DMS79 treated with DMSO at 0.1 percent for 48 hours (cell line): ENCODE results near the gene SELPLG.

ENCODE experiments used
- DNase-seq: peaks from one replicate; lab custom pipeline; 2025; lab: John Stamatoyannopoulos, UW

Gene SELPLG

DNA sequence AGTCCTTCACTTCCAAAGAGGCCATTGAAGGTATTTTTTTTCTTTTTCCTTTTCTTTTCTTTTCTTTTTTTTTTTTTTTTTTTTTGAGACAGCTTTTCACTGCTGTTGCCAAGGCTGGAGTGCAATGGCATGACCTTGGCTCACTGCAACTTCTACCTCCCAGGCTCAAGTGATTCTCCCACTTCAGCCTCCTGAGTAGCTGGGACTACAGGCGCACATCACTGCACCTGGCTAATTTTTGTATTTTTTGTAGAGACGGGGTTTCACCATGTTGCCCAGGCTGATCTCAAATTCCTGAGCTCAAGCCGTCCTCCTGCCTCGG, 14.8 kb downstream of the SELPLG start:
- peak; percentile 38 for DNase-seq

DNA sequence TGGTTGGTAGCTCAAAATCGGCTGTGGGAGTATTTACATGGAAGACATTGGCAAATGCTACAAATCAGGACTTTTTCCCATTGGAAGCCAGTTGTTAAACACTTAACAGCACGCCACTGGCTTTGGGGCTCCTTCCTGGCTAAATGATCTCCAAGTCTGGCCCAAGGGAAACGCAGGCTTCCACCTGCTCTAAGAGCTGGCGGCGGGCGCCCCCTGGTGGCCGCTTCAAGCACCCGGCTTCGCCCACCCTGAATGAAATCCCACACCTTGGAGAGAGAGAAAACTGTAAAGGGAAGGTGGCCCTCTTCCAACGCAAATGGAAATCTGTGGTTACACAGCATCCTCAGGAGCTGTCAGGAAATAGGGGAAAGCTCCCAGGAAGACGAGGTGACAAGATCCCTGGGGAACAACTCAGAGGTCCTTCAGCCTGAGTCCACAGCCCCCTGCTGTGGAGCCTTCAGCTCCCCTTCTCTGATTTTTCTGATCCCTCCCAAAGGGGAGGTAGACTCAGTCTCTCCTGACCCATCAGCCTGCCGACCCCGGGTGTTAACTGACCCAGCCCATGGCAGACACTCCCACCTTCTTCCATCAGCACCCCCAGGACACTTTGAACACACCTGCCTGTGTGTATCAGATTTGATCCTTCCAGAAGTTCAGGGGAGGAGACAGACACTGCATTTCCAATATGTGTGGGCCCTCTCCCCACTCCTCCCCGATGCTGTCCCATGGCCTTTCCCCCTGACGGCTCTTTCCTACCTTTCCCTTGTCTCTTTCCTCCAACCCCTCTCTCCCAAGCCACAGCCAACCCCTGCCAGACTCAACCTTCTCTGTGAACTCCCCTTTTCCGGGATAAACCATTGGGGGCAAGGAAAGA, 15.4 kb downstream of the SELPLG start:
- DNase-seq: peak; percentile 73

DNA sequence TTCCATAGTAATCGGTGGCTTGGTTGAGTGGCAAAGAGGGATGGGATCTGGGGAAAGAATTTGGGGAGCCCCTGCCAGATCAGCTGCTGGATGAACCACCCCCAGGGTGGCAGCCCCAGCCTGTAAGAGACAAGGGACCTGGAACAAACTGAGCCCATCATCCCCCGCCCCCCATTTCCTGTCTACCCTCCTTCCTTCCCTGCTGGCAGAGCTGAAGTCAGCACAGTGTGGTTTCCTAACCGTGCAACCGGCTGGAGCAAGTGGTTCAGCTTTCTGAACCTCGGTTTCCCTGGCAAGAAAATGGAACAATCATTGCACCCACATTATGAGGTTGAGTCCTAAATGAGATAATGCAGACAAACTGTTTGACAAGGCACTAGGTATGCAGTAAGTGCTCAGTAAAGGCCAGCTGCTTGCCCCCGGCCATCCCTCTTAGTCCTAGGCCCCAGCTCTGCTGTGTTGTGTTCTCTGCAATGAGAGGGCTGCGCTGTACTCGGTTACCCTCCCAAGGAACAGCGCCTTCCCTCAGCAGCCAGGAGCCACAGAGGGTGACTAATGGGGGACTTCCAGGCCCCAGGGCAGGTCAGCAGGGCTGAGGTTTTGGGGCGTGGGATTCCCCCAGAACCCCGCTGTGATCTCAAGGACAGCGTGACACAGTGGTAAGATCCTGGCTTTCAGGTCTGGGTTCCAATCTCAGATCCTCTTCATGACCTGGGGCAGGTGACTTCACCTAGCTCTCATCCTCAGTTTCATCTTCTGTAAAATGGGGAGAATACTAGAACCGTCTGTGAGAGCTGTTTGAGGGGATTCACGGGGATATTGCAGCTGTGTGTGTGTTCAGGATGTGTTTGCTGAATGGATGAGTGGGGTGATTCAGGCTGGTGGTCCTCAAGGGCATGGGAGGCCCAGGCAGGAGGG, 16.5 kb downstream of the SELPLG start:
- DNase-seq: no peak

DNA sequence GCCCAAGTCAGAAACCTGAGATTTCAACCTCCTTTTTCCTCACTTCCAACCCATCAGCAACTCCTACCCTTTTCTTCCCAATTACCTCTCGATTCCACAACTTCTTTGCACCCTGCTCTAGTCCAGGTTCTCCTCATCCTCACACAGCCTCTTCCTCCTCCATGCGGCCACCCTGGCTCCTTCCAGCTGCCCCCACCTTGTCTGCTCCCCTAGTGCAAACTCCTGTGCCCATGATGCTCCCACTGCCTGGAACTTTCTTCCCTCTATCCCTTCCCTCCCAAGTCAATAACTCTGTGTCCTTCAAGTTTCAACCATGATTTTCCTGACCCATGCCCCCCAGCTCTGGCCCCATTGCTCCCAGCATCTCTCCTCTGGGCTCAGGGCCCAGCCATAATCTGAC, 17.3 kb downstream of the SELPLG start:
- no peak for DNase-seq

DNA sequence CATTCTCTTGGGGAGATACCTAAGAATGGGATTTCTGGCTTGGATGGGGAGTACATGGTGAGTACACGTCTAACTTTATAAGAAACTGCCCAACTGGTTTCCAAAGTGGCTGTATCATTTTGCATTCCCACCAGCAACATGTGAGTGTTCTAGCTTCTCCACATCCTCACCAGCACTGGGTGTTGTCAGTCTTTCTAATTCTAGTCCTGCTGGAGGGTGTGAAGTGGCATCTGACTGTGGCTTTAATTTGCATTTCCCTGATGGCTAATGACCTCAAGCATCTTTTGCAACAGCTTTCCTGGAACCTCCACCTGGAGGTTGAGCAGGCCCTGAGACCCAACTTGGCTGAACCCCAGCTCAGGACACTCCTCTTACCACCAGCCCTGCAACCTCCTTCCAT, 17.8 kb downstream of the SELPLG start:
- DNase-seq: no peak

DNA sequence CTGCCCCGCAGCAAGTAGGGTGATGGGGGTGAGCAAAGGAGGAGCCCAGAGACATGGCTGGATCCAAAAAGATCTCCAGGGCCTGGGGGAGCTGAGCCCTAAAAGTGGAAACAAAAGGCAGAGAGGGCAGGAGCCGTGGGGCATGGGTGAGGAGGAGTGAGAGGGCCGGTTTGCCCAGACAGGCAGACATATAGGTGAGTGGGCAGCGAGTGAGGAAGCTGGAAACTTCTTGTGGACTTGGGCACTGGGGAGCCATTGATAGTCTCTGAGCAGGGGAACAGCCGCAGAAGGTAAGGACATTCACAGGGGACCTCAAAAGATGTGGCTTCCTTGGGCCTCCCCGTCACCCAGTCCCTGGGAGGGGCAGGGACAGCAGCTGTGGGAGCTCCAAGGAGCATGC, 19.1 kb downstream of the SELPLG start:
- no peak for DNase-seq

DNA sequence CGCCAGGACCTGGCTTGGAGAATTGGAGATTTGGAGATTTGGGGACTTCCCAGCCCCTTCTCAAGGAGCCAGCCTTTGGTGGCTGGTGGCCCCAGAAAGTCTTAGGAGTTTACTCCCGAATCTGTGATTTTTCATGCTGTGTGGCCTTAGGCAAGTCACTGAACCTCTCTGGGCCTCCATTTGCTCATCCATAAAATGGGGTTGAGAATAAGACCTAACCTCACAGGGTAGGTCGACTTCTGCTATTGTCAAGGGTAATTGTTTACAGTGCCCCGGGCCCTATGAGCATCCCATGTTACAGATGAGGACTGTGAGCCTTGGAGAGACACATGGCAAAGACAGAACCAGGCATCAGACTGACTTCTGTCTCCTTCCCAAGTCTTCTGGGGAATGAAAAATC, 19.7 kb downstream of the SELPLG start:
- no peak for DNase-seq

DNA sequence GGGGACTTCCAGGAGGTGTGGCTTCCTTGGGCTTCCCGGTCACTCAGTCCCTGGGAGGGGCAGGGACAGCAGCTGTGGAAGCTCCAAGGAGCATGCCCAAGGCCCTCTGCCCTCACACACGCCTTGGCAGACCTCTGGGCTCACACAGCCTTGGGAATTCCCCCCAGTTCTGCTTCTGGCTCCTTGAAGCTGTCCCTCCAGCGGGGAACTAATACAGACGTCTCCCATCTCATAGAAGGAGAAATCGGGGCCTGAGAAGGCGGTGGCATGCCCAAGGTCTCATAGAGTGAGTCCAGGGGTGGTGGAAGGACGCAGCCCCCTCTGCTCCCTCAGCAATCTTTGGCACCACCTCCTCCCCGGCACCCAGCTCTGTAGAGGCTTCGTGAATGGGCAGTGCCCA, 20.1 kb downstream of the SELPLG start:
- no peak for DNase-seq

DNA sequence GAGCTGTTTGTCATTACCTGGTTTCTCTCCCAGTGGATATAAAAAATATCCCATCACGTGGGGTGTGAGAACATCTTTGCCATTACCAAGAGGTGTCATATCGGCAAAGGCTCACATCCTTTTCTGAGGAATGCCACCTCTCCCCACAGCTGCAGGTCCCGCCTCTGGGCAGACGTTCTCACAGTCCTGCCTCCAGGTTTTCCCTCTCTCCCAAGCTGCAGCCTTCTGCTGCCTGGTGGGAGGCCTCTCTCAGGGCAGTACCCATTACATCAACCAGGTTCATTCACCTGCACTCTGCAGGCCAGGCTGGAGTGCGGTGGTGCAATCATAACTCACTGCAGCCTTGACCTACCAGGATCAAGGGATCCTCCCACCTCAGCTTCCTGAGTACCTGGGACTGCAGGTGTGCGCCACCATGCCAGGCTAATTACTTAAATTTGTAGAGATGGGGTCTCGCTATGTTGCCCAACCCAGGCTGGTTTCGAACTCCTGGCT, 20.9 kb downstream of the SELPLG start:
- DNase-seq: no peak

DNA sequence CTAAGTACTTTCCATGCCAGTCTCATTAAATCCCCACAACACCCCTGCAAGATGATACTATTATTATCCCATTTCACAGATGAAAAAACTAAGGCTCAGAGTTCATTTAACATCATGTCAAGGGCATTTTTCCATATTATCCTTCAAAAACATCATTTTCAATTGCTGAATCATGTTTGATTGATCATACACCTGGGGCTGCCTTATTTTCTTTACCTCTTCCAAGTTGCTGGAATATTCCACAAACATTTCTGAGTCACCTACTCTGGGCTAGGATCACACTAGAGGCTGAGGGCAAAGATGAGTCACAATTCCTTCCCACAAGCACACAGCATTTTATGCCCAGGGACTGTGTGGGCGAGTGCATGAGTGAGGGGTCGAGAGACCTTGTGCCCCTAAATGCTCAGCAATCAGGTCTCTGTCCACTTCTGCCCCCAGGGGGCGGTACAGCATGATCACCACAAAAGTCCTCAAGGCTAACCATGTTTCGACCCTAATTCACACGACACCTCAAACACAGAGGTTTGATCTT, 21.7 kb downstream of the SELPLG start:
- DNase-seq: no peak

DNA sequence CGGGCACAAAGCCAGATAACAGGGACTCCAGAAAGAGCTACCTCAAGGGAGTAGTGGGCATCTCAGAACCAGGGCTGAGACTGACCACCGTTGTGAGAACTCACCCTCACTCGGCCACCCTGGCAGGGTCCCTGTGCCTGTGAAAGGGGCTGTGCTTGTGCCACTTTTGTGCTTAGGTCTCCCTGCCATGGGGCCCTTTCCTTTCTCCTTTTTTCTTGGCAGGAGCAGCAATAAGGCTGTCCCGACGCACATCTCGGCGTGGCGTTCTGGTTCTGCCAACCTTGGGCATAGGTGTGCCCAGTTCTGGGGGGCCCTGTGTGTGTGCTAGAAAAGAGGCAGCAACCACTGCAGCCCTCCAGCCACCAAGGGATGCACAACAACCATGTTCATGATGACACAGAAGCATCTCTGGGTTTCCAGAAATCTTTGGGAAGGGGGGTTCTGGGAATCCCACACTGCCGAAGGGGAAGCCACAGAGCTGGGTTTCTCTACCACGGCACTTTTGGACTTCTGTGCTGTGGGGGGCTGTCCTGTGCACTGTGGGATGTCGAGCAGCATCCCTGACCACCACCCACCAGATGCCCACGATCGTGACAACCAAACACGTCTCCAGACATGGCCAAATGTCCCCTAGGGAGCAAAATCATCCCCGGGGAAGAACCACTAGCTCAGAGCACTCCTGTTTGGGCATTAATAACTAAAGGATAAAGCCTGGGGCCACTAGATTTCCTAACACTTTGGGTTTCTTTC, 22.7 kb downstream of the SELPLG start:
- DNase-seq: no peak

DNA sequence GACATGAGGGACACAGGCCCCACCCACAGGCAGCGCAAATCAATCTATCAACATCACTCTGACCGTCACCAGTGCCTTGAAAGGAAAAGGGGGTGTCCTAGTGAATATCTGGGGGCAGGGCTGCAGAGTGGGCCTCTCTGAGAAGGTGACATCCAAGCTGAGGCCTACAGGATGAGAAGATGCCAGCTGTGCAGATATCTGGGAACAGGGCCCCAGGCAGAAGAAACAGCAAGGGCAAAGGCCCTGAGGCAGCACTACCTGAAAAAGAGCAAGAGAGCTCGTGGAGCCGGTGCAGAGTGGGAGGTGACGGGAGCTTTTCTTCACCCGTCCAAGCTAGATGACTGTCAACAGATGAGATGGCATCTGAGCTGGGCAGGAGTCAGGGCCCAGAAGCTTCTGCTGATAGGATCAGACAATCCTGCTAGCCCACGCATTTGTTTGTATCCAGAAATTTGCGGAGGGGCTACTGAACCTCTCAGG, 23.3 kb downstream of the SELPLG start:
- DNase-seq: no peak

DNA sequence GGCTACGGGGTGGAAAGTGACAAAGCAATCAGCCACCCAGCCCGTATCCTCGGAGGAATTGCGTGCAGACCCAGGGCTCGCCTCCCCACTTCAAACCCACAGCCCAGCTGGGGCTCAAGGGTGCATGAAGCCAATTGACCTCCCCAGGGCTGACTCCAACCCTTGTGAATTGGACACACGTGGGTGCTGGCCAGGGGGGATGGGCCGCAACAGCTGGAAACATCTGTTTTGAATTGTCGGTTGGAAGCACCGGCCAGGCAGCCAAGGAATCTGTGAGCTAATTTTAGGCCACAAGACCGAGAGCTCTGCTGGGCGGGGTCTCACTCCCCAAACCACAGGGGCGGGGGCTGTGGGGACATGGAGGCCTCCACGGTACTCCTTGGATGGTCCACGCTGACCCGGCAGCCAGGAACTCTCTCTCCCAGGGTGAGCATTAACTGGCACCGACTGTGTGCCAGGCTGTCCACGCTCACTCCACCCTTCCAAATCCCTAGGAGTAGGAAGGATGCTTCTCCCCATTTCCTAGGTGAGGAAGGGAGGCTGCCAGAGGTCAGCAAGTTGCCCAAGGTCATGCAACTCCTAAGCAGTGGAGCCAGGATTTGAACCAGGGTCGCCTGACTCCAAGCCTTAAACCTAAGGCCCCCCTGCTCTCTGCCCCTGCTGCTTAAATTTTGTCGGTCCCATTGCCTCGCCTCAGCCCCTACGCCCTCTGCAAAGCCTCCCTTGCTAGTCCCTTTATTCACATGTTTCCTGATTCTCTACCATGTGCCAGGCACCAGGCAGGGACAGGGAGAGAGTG, 24.0 kb downstream of the SELPLG start:
- no peak for DNase-seq

DNA sequence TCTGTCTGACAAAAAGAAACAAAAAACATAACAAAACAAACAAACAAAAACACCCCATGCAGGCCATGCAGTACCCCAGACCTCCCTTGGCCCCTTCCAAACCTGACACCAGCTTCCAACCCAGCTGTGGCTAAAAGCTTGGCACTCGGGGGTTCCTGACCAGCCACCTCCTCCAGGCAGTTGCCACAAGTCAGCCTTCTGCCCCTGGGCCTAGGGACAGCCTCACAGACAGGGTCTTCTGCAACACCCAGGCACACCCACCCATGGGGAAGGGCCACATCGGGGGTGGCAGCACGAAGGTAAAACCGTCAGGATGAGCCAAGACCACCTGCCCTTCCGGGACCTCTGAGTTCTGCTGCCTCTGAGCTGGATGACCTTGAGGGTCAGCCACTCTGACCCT, 25.1 kb downstream of the SELPLG start:
- DNase-seq: no peak

DNA sequence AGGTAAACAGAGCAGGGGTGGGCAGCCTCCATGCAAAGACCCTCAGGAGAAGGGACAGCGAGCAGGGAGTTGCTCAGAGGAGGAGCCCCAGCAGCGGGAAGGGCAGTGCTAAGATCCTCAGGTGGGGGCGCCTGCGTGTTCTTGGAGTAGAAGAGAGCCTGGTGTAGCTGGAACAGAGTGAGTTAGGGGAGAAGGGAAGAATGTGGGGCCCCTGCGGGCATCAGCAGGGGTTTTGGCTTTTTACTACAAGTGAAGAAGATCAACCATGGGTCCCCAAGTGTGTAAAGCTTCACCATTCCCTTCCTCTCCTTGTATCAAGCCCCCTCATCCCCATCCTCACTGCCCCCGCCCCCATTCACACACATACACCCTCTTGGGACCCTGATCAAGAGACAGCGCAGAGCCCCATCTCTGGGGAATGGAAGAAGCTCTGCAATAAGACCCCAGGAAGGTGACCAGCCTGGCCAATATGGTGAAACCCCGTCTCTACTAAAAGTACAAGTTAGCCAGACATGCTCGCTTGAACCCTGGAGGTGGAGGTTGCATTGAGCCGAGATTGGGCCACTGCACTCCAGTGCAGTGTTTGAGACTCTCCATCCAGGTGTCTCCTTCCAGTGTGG, 25.6 kb downstream of the SELPLG start:
- no peak for DNase-seq

DNA sequence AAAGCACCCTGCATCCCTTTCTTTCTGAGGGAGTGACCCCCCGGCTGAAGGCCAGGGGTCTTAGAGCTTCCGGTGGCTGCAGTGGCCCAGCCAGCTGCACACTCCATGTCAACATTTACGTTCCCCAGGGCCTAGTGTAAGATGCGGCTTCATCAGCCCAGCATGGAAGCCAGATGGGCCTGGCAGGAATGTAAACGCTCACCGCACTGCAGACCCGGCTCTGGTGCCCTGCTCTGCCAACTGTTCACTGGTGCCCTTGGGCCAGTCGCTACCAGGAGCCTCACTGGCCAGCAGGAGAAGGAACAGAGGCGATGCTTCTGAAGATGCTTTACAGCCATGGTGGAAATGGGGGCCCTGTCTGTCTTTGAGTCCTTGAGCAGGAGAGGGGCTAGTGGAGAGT, 27.2 kb downstream of the SELPLG start:
- DNase-seq: no peak

DNA sequence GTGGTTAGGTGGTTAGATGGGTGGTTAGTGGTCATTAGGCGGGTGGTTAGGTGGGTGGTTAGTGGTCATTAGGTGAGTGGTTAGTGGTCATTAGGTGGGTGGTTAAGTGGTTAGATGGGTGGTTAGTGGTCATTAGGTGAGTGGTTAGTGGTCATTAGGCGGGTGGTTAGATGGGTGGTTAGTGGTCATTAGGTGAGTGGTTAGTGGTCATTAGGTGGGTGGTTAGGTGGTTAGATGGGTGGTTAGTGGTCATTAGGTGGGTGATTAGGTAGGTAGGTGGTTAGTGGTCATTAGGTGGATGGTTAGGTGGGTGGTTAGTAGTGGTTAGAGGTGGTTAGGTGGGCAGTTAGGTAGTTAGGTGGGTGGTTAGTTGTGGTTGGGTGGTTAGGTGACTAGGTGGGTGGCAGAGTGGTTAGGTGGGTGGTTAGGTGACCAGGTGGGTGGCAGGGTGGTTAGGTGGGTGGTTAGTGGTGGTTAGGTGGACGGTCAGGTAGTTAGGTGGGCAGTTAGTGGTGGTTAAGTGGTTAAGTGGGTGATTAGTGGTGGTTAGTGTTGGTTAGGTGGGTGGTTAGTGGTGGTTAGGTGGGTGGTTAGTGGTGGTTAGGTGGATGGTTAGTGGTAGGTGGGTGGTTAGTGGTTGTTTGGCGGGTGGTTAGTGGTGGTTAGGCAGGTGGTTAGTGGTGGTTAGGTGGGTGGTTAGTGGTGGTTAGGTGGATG, 27.8 kb downstream of the SELPLG start:
- no peak for DNase-seq

DNA sequence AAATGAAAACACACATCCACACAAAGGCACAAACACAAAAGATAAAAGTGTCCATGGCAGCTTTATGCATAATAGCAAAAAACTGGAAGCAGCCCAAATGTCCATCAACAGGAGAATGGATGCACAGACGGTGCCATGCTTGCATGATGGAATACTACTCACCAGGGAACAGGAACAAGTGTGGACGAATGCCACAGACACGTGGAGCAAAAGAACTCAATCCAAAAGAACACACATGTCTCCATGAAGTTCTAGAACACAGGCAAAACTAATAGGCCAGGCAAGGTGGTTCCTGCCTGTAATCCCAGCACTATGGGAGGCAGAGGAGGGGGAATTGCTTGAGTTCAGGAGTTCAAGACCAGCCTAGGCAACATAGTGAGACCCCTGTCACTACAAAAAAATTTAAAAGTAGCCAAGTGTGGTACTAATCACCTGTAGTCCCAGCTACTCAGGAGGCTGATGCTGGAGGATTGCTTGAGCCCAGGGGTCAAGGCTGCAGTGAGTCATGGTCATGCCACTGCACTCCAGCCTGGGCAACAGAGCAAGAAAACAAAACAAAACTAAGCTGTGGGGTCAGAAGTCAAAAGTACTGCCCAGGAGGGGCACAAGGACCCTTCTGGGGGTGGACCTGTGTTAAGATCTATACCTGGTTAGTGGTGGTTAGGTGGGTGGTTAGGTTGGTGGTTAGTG, 28.5 kb downstream of the SELPLG start:
- DNase-seq: no peak

DNA sequence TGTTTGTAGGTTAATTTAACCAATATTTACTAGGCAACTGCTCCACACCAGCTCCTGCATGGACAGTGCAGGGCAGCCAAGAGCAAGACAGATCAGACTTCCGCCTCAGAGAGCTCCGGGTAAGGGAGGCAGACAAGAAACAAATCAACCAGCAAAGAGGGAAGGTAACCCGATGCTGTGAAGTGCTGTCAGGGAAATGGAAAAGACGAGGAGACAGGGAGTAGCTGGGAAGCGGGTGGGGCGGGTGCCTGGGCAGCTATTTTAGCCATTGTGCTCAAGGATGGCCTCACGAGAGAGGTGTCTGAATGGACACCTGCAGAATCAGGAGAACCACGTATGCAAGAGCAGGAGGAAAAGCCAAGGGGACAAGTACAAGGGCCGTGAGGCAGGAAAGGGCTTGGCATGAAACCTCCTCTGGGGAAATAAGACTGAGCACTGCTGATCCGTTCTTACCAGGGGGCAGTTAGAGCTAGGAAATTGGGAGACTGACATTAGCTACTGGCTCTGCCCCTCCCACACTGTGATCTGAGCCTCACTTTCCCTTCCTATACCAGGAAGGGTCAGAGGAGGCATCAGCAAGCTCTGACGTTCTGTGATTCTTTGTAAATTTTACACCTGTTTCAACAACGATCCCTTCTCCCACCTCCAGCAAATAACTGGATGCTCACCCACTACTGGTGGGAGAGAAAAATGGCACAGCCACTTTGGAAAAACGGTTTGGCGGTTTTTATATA, 29.3 kb downstream of the SELPLG start:
- DNase-seq: peak; percentile 34
